Adipose tissue (tissue), 3 donors: Measurements from ENCODE around the gene LMAN1. TPM values are rescaled to one million over a fixed set of nuclear protein-coding genes. Genes with fewer than 3 reads are reported as not detected.

ENCODE experiments used
- H3K27ac ChIP-seq: one replicate; pipeline ENCODE4 v1.5.1; 2013; ENCODE audit warnings: low read depth, low read length
- WGBS, 3 donors: extraction: QIAGEN DNeasy Blood & Tissue Kit; methylation state at CpG; one replicate each; pipeline ENCODE4 v1.1.7; 2013; 5-methylcytosine and 5-hydroxymethylcytosine counted together
- polyA plus RNA-seq, 3 donors: library from polyadenylated mRNA; stranded (reverse); fragments of 200-250 nt; gene quantifications; one replicate each; pipeline ENCODE4 v1.2.3, GENCODE V29; 2013
- donor health status: healthy with polysubstance abuse.
- donor health status: Bipolar disorder and iron deficiency.
- donor health status: healthy.

Gene LMAN1, protein sequence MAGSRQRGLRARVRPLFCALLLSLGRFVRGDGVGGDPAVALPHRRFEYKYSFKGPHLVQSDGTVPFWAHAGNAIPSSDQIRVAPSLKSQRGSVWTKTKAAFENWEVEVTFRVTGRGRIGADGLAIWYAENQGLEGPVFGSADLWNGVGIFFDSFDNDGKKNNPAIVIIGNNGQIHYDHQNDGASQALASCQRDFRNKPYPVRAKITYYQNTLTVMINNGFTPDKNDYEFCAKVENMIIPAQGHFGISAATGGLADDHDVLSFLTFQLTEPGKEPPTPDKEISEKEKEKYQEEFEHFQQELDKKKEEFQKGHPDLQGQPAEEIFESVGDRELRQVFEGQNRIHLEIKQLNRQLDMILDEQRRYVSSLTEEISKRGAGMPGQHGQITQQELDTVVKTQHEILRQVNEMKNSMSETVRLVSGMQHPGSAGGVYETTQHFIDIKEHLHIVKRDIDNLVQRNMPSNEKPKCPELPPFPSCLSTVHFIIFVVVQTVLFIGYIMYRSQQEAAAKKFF
- 10 to 100 TPM; 14.4 to 28.2 (median 23.0) TPM for polyA plus RNA-seq

DNA sequence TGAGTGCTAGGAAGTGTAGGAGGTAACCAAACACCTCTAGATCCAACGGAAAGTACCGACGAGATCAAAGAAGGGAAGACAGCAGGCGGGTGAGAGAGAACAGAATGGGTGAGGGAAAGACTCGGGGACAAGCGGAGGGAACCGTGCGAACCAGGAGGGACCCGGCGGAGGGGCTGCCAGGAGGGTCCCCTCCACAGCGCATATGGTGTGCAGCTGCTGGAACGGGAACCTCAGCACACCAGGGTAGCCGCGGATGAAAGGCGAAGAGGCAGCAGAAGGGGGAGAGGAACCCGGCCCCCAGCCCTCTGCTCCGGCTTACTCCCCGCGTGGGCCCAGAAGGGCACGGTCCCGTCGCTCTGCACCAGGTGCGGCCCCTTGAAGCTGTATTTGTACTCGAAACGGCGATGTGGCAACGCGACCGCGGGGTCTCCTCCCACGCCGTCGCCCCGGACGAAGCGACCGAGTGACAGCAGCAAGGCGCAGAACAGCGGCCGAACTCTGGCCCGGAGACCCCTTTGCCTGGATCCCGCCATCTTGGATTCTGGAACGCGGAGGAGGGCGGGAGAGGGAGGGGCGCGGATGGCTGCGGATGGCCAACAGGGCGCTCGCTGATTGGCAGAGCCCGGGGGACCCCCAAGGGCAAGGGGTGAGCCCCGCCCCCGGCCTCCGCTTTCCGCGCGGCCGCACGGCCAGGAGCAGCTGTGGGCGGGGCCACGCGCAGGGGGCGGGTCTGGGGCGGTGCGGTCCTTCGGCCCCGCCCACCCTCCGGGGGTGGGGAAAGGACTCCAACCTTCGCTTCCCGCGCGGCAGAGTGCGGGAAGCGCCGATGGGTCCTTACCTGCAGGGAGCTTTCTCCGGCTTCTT, at the start of gene LMAN1:
Gene LMAN1, minus strand, starts transcription at position 554 of the 864 bp plus-strand sequence. Its CDS starts 21 bp downstream, at position 533.
- 0 to 1% (median 1%) methylated on average over 65 to 76 of the region's 76 CpGs for WGBS, 3 donors
- no peak within 1 kb of the TSS for H3K27ac ChIP-seq

DNA sequence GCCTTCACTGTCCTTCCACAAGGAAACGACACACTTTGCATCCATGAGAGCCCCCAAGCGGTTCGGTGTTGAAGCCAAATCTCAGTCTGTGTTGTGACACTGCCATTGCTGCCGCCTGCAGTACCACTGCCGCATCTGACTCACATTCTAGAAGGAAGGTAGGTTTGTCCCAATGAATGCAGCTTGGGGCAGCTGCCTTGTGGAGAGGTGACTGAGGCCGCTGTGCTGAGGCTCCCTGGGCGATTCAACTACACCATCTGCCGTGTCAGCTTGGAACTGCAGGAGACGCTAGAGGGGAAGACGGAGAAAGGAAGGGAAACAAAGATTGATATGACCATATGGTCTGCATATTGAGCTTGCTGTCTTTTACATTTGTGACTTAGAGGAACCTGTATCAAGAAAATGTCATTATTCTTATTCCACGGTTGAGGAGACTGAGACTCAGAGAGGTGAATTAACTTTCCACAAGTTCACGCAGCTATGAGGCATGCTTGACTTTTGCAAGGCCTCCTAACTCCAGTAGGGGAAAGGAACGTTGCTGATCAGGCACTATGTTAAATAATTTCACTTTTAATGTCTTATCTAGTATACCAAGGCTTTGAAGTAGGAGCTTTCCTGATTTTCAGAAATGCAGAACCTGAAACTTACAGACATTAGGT, 43.5 kb upstream of the LMAN1 start:
- WGBS, 3 donors = 11 to 22% (median 20%) methylated on average over 13 of the region's 13 CpGs
- H3K27ac ChIP-seq = no peak overlapping the region

DNA sequence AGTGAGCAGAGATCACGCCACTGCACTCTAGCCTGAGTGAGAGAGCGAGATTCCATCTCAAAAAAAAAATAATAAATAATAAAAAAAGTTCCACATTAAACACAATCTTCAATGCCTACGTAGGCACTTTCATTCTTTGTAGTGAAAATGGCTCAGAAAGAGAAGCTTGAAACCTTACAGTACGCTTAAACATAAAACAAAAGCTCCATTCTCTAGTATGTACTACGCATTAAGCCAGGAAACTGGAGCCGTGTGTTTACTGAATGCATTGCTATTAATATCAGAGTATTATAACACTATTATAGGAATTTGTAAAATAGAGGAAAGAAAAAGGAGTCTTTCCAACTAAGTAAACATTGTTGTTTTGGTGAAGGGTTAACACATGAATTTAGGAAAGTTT, 41.3 kb upstream of the LMAN1 start:
- H3K27ac ChIP-seq = no peak overlapping the region
- WGBS, 3 donors = 90 to 96% (median 91%) methylated on average over 6 of the region's 6 CpGs

DNA sequence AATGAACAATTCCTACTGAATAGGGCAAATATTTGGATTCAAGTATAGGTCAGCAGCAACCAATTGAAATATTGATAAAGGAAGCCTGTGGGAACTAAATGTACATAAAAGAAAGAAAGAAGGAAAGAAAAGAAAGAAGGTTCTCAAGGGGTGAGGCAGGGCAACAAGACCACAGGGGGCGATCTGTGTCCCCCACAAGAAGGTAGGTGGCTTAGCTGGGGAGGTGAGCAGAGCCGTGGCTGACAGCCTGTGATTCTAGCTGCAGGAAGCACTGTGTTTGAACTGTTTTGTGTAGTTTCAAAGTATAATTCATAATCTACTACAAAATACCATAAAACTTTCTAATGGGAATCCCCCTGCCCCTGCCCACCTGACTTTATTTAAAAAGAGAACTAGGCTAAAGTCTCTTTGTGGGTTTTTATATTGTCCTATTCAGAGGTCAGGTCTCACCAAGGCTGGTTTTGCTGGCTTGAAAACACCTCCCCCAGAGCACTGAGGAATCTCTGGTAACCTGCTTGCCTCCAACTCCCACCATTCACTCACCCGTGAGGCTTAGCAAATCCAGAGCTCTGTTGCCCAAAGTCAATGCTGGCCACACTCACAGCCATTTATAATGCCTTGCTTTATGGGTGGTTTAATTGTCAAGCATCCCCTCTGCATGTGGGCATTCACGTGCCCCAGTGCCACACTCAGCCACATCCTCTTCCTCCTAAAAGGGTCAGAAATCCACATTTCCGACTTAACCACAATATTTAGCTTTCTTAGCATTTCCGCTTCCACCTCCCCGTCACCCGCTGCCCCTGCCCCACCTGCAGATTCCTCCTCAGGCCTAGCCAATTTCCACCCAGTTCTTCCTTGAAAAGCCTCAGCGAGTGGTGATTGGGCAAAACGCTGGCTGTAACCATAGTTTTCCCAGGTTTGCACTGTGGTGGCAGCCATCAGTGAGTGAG, 36.4 kb upstream of the LMAN1 start:
- WGBS, 3 donors = 58 to 78% (median 65%) methylated on average over 10 of the region's 10 CpGs
- no peak overlapping the region for H3K27ac ChIP-seq

DNA sequence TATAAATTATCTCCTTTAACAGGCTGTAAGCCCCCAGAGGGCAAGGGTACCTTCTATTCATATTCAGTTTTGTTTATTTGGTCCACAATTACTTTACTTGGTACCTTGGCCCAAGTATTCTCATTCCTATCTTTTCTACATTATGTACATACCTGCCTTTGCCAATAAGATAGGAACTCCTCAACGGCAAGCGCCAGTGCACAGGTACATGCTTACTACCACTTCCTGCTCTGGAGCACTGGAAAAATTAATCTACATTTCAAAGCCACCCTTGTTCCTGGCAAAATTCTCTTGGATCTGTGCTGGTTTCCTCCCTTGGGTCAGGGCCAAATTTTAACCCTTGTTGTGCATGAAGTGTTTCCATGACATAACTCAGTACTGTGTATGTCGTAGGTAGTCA, 34.3 kb upstream of the LMAN1 start:
- WGBS, 3 donors = 38 to 69% (median 66%) methylated on average over 3 of the region's 3 CpGs
- H3K27ac ChIP-seq = no peak overlapping the region

DNA sequence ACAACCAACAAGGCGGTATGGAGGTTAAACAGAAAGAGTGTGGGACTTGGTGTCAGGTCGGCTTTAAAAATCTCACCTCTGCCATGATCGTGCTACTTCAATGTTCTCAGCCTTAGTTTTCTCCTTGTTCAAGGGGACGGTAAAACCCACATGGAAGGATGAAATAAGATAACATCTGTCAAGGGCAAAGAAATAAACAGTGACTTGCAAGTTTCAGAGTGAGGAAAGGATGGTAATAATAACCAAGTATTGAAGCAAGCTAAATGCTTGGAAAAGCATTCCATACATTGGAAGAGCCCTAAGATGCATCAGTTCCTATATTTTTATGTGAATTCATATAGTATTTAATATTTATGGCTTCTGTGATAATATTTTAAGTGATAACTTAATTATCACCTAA, 29.8 kb upstream of the LMAN1 start:
- WGBS, 3 donors = 72 to 82% (median 80%) methylated on average over 4 of the region's 4 CpGs
- H3K27ac ChIP-seq = no peak overlapping the region

DNA sequence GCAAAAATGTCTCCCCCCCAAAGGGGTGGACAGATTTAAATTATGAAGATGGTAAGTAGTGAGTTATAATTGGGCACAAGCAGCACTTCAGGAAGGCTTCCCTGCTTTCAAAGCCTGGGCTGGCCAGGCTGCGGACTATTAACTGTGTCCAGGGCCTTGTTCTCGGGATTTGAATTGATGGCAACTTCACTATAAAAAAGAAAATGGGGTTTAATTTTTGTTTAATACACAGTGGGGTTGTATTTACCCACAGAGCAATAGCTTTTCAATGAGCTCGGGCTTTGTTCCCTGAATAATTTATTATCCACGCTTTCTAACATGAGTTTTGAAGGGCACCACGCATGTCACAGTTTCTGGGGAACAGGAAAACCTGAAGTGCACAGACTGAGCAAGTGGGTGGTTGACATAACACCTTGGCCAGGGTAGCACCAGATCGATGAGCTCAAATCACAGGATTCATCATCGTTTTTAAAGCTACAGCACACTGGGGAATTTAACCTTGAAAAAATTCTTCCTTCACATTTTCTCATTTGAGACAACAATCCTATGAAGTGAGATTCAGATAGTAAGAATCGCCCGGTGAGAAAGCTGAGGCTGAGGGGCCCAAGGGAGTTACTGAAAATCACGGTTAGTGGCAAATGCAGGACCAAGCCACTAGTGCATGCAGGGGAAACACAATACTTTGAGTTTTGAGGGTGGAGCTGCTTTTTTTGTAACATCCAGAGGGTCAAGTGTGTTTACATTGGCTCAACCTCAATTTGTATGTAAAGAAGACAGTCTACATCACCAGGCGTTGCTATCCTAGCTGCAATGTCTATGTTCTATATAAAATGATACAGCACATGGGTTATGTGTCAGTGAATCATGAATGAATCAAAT, 28.9 kb upstream of the LMAN1 start:
- 68 to 81% (median 75%) methylated on average over 11 of the region's 11 CpGs for WGBS, 3 donors
- no peak overlapping the region for H3K27ac ChIP-seq

DNA sequence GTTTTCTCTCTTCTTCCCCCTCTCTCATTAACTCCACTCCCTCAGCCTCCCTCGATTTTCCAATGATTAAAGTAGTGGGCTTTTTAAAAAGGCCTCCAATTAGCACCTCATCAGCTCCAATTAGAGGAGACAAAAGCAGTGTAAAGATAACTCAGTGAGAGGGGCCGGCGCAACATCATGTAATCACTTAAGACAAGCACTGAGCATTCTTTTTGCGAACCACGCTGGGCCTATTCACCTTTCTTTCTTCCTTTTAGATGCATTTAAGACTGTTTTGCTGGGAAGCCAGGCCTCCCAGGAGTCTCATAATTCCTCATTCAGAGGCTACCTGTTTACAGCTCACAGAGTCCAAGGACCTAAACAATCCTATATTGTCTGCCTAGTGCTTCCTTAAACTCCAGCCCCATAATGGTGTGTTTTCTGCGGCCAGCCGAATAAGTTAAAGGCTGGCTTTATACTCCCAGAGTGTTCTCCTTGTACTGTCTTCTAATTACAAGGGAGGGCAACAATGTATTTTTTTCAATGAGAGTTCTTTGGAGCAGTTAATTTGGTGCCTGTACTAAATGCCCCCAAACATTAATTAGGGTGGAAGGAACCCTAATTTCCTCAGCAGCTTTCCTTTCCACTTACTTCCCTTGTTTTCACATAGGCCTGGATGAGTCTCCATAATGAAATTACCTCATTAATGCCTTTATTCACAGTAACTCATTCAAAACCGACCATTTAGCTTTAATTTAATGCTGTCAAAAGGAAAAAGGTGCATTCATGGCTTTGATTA, 28.0 kb upstream of the LMAN1 start:
- WGBS, 3 donors = 78 to 82% (median 80%) methylated on average over 8 of the region's 8 CpGs
- H3K27ac ChIP-seq = no peak overlapping the region

DNA sequence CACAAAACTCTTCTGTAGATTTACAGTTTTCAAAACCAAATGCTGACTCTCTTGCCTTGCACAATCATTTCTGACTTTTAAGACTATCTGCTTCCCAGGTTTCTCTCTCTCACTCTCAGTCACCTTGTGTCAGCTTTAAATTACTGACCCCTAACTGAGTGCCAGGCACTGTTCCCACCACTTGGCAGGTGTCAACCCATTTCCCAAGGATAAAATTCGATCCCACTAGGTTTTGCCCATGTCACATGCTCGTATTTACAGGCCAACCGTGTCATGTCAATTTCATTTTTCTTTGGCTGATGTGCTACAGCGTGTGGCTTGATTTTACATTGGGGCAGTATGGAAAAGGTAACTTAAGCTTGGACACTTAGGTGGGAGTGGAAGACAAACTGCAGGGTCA, 26.1 kb upstream of the LMAN1 start:
- no peak overlapping the region for H3K27ac ChIP-seq
- 74 to 90% (median 85%) methylated on average over 4 of the region's 4 CpGs for WGBS, 3 donors

DNA sequence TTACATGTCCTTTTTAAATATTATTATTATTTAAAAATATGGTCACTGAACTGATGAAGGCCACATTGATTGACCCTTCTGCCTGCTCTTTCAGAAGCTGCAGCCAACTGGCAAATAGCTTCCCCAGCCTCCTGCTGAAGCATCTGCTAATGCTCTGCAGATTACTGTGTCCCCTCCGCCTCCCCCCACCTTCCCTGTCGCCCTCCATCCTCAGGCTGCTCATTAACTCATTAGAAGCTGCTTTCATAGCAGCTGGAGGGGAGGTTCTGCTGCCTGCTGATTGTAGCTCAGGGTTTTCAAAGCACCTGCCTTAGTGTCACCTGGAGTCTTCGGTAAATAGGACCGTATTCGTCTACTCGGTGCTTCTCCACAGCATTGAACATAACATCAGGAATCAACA, 24.8 kb upstream of the LMAN1 start:
- no peak overlapping the region for H3K27ac ChIP-seq
- WGBS, 3 donors = 46 to 86% (median 80%) methylated on average over 6 of the region's 6 CpGs

DNA sequence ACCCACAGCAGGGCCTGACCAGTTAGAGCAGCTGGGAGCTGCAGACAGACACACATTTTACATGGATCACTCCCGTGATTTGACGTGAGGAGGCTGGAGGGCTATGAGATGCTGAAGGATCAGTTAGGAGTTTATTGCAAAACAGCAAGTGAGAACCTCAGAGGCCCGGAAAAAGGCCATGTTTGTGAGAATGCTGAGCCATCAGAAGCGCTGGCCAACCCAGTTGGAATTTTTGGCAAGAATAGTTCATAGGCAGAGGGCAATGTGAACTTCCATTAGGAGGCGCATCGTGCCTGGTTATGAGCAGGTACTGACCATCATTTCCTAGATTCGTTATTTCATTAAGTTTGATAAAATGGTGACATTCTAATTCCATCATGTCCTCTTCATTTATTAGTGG, 23.3 kb upstream of the LMAN1 start:
- 78 to 82% (median 82%) methylated on average over 7 of the region's 7 CpGs for WGBS, 3 donors
- no peak overlapping the region for H3K27ac ChIP-seq

DNA sequence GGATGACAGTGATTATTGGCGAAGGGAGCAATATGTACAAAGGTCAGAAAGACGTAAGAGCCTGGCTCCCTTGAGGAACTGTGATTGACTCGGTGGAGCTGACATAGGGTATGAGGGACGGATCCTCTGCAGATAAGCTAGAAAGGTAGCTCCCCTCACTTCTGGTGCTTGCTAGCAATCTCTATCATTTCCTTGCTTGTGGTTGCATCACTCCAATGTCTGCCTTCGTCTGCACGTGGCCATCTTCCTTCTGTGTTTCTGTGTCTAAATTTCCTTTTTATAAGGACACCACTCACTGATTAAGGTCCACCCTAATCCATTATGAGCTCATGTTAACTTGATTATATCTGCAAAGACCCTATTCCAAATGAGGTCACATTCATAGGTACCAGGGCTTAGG, 22.9 kb upstream of the LMAN1 start:
- 63 to 83% (median 70%) methylated on average over 6 of the region's 6 CpGs for WGBS, 3 donors
- H3K27ac ChIP-seq = no peak overlapping the region

DNA sequence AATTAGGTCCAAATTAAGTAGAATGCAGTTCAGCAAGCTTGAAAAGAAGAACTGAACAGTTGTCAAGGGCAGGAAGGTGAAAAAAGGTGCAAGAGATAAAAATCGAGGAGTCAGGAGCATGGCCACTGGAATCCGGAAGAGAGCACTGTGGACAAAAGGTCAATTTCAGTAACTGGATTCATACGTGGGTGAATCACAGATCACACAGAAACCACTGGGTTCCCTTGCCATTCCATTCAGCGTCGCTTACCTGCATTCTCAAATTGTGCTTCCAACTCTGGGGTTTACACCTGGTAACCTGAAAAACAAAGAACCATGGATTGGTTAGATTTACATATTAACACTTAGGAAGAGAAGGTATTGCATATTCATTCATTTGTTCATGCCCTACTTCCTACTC, 21.6 kb upstream of the LMAN1 start:
- 80 to 89% (median 87%) methylated on average over 5 of the region's 5 CpGs for WGBS, 3 donors
- no peak overlapping the region for H3K27ac ChIP-seq

DNA sequence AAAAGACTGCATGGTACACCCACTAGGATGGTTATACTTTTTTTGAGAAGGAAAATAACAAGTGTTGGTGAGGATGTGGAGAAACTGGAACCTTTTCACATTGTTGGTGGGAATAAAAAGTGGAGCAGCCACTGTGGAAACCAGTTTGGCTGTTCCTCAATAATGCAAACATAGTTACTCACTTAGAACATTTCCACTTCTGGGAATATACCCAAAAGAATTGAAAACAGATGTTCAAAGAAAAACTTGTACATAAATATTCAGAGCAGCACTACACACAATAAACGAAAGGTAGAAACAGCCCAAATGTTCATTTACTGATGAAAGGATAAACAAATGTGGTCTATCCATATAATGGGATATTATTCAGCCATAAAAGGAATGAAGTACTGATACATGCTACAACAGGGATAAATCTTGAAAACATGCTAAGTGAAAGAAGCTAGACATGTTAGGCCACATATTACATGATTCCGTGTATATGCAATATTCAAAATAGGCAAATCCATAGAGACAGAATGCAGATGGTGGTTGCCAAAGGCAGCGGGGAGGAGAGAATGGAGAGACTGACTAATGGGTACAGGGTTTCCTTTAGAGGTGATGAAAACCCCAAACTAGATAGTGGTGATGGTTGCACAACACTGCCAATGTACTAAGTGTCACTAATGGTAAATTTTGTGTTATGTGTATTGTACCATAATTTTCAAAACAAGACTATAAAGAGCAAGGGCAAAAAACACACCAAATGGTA, 20.9 kb upstream of the LMAN1 start:
- 80 to 83% (median 83%) methylated on average over 3 of the region's 3 CpGs for WGBS, 3 donors
- no peak overlapping the region for H3K27ac ChIP-seq

DNA sequence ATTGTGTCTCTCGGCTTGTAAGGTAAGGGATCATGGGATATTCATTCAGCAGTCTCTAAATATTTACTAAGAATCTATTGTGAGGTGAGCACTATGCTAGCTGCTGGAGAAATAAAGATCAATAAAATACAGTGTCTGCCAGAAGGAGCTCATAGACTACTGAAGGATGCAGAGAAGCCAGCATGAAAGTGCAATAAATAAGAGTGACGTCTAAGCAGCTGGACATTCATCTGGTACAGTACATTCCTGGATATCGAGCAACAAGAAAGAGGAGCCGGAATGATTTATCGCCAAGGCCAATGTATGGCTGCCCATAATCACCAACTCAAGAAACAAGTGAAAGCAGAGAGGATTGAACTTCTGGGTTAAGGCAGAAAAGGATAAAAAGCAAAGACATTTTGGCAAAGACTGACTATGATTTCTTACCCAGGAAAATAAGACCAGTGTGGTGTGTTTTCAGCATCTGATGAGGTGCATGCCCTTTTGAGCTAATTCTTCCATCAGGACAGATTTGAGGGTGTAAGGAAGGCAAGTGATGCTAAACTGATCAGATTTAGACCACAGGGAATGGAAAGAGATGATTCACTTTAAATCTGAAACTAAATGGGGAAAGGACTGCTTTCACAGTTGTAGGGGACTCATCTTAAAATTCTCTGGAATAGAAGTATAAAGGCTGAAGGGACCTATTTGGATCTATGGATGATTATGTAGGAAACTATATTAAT, 18.7 kb upstream of the LMAN1 start:
- WGBS, 3 donors = 62 to 85% (median 76%) methylated on average over 5 of the region's 5 CpGs
- H3K27ac ChIP-seq = no peak overlapping the region
